ENCODE results near the gene TTC7B.

DNA sequence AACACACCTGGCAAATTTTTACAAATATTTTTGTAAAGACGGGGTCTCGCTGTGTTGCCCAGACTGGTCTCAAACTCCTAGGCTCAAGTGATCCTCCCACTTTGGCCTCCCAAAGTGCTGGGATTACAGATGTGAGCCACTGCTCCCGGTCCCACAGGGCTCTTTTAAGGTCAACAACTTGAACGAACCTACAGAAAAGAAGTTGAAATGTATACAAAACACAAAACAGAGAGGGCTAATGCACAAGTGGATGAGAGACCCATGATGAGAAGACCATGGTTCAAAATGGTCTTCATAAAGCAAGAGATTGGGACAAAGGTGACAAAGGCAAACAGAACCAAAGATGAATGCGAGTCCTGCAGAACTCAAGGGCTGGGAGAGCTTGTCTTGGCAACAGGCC, 328.0 kb downstream of the TTC7B start:
- TF ChIP-seq, protein P1, sequence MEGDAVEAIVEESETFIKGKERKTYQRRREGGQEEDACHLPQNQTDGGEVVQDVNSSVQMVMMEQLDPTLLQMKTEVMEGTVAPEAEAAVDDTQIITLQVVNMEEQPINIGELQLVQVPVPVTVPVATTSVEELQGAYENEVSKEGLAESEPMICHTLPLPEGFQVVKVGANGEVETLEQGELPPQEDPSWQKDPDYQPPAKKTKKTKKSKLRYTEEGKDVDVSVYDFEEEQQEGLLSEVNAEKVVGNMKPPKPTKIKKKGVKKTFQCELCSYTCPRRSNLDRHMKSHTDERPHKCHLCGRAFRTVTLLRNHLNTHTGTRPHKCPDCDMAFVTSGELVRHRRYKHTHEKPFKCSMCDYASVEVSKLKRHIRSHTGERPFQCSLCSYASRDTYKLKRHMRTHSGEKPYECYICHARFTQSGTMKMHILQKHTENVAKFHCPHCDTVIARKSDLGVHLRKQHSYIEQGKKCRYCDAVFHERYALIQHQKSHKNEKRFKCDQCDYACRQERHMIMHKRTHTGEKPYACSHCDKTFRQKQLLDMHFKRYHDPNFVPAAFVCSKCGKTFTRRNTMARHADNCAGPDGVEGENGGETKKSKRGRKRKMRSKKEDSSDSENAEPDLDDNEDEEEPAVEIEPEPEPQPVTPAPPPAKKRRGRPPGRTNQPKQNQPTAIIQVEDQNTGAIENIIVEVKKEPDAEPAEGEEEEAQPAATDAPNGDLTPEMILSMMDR (conservative IDR thresholded peaks at IDR 0.05; ENCODE audit: low read depth in 2 of 2), result no peak
- TF ChIP-seq POLR2AphosphoS5 (IDR thresholded peaks at IDR 0.05; ENCODE audit: low read depth), result no peak

Measured in GM23338 (cell line).